PC-3 (cell line): ENCODE data around the gene DNMBP. TPM values are rescaled to one million over a fixed set of nuclear protein-coding genes. Genes with fewer than 3 reads are reported as not detected.

Experiments
- ATAC-seq: fragments of 200-7000 bp; cut with Tn5 transposase; 2 replicates; pipeline ENCODE4 v1.9.1; 2020; ENCODE audit warnings: mild to moderate bottlenecking, moderate library complexity
- BruUV-seq: library from RNA; stranded (reverse); fragments of 400-500 nt; replicated peaks from 2 replicates; lab custom pipeline; 2021; lab: Mats Ljungman, UMichigan
- CTCF ChIA-PET: fragments of 300-600 bp; sonication (Branson Sonifier 250); formaldehyde crosslinking; loops from one replicate; lab custom pipeline; 2022; ENCODE audit warnings: antibody characterized with exemption; lab: Charles Lee
- POLR2A ChIA-PET: fragments of 300-600 bp; sonication (Branson Sonifier 250); formaldehyde crosslinking; loops from one replicate; lab custom pipeline; 2022; ENCODE audit warnings: antibody characterized with exemption; ENCODE audit not compliant: unreplicated experiment; lab: Charles Lee
- DNase-seq: peaks from one replicate; pipeline ENCODE4 v3.0.0-alpha.2; 2015
- H2AFZ ChIP-seq: fragments of 300-600 bp; sonication (generic); 2 replicates; pipeline ENCODE4 v1.6.0; 2016; ENCODE audit warnings: antibody characterized with exemption, low read length
- H3F3A ChIP-seq: fragments of 300-600 bp; sonication (generic); one replicate; pipeline ENCODE4 v1.6.0; 2017; ENCODE audit warnings: antibody characterized with exemption, low read length, control low read depth, mild to moderate bottlenecking; ENCODE audit not compliant: unreplicated experiment
- H3K27ac ChIP-seq: fragments of 300-600 bp; sonication (generic); 2 replicates; pipeline ENCODE4 v1.5.1; 2016; ENCODE audit warnings: mild to moderate bottlenecking, low read length
- H3K27me3 ChIP-seq: fragments of 300-600 bp; sonication (generic); 2 replicates; pipeline ENCODE4 v1.6.1; 2016; ENCODE audit warnings: low read length, mixed read lengths
- H3K36me3 ChIP-seq: fragments of 300-600 bp; sonication (generic); 2 replicates; pipeline ENCODE4 v1.6.1; 2016; ENCODE audit warnings: low read depth, mixed run types, low read length, mixed read lengths
- H3K4me1 ChIP-seq: fragments of 300-600 bp; sonication (generic); 2 replicates; pipeline ENCODE4 v1.5.1; 2016; ENCODE audit warnings: low read length; ENCODE audit not compliant: insufficient read depth
- H3K4me2 ChIP-seq: fragments of 300-600 bp; sonication (generic); 2 replicates; pipeline ENCODE4 v1.6.0; 2016; ENCODE audit warnings: low read length
- H3K4me3 ChIP-seq: fragments of 300-600 bp; sonication (generic); 2 replicates; pipeline ENCODE4 v1.5.1; 2016; ENCODE audit warnings: mild to moderate bottlenecking, low read length, mixed read lengths
- H3K79me2 ChIP-seq: fragments of 300-600 bp; sonication (generic); 2 replicates; pipeline ENCODE4 v1.6.1; 2017; ENCODE audit warnings: low read length, mixed read lengths
- H3K9ac ChIP-seq: fragments of 300-600 bp; sonication (generic); 2 replicates; pipeline ENCODE4 v1.6.0; 2016; ENCODE audit warnings: mild to moderate bottlenecking, low read length
- H3K9me2 ChIP-seq: fragments of 300-600 bp; sonication (generic); replicated peaks from 2 replicates; pipeline ENCODE4 v1.6.1; 2016; ENCODE audit warnings: mixed run types, low read length, mixed read lengths
- H3K9me3 ChIP-seq: fragments of 300-600 bp; sonication (generic); 2 replicates; pipeline ENCODE4 v1.6.1; 2016; ENCODE audit warnings: low read length, mixed read lengths
- H4K20me1 ChIP-seq: fragments of 300-600 bp; sonication (generic); 2 replicates; pipeline ENCODE4 v1.6.1; 2016; ENCODE audit warnings: low read length, mixed read lengths
- EZH2 ChIP-seq: fragments of 300-600 bp; sonication (generic); IDR thresholded peaks from one replicate; pipeline ENCODE4 v1.6.1; 2017; ENCODE audit warnings: antibody characterized with exemption, mild to moderate bottlenecking, low read length; ENCODE audit not compliant: unreplicated experiment
- EZH2phosphoT487 ChIP-seq: fragments of 300-600 bp; sonication (generic); IDR thresholded peaks from 2 replicates; pipeline ENCODE4 v1.6.1; 2018; ENCODE audit warnings: mild to moderate bottlenecking, antibody characterized with exemption, low read length, borderline replicate concordance
- intact Hi-C: fragments of 100-400 bp; cut with micrococcal nuclease; formaldehyde crosslinking; loops from 2 replicates; pipeline ENCODE4 v1.9.0; 2023
- total RNA-seq: library from RNA; depleted of rRNA; stranded (reverse); fragments of >200 nt; gene quantifications from 2 replicates; pipeline ENCODE4 v1.2.3, GENCODE V29; 2014
- TF ChIP-seq, protein P1 (sequence below): fragments of 300-600 bp; sonication (generic); conservative IDR thresholded peaks from 2 replicates; pipeline ENCODE4 v1.5.1; 2017; ENCODE audit warnings: antibody characterized with exemption, low read depth, mild to moderate bottlenecking, low read length

The DNMBP gene
- total RNA-seq, 1 experiment from 2014 or later, result 6.2 TPM

- peaks cover 34% of the 10 kb centered on the region for H3K4me1 ChIP-seq
- DNase-seq, result no peak
- peak overlapping the region; percentile 95 for H3K27ac ChIP-seq
- peak overlapping the region; percentile 64 for H2AFZ ChIP-seq
- H3K9me2 ChIP-seq, result no peaks in the 10 kb centered on the region
- H3F3A ChIP-seq, result no peaks in the 10 kb centered on the region
- H3K4me3 ChIP-seq, result peak overlapping the region; percentile 91
- peak; percentile 45 for ATAC-seq
- POLR2A ChIA-PET, result no interaction called here
- no peaks in the 10 kb centered on the region for H3K27me3 ChIP-seq
- no peaks in the 10 kb centered on the region for H4K20me1 ChIP-seq
- peak overlapping the region; percentile 90 for H3K4me2 ChIP-seq
- H3K9ac ChIP-seq, result peak overlapping the region; percentile 85
- no peaks in the 10 kb centered on the region for H3K9me3 ChIP-seq
- BruUV-seq, result no TSS peak
- TF ChIP-seq EZH2phosphoT487, result no peak
- TF ChIP-seq, protein P1, sequence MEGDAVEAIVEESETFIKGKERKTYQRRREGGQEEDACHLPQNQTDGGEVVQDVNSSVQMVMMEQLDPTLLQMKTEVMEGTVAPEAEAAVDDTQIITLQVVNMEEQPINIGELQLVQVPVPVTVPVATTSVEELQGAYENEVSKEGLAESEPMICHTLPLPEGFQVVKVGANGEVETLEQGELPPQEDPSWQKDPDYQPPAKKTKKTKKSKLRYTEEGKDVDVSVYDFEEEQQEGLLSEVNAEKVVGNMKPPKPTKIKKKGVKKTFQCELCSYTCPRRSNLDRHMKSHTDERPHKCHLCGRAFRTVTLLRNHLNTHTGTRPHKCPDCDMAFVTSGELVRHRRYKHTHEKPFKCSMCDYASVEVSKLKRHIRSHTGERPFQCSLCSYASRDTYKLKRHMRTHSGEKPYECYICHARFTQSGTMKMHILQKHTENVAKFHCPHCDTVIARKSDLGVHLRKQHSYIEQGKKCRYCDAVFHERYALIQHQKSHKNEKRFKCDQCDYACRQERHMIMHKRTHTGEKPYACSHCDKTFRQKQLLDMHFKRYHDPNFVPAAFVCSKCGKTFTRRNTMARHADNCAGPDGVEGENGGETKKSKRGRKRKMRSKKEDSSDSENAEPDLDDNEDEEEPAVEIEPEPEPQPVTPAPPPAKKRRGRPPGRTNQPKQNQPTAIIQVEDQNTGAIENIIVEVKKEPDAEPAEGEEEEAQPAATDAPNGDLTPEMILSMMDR, result peak; percentile 33; the same call in 1 of the 2 replicates
- no peak for TF ChIP-seq EZH2
- intact Hi-C loops, result loop anchor here (2.0 to 5.0 kb wide), 2 partner anchors 33 to 42 kb away; no protein-coding TSS in a partner anchor
- H3K79me2 ChIP-seq, result peaks cover 39% of the 10 kb centered on the region
- no peaks in the 10 kb centered on the region for H3K36me3 ChIP-seq
- CTCF ChIA-PET, result interaction anchor here (0.6 to 1.8 kb wide), 4 partner anchors 25 to 164 kb away, joined by 3 to 10 read pairs (median 6); no protein-coding TSS in a partner anchor
These were observed 409 bp downstream of the DNMBP start for GRCh38 chr10:100009283-100009792.

- intact Hi-C loops, result loop anchor here (2.0 to 5.0 kb wide), 2 partner anchors 32 to 41 kb away; no protein-coding TSS in a partner anchor
- peak overlapping the region; percentile 85 for H3K9ac ChIP-seq
- DNase-seq, result peak; percentile 48
- H3F3A ChIP-seq, result no peaks in the 10 kb centered on the region
- TF ChIP-seq EZH2phosphoT487 (no peak), EZH2 (no peak)
- TF ChIP-seq, protein P1, result no peak
- H3K79me2 ChIP-seq, result peaks cover 45% of the 10 kb centered on the region
- H3K9me2 ChIP-seq, result no peaks in the 10 kb centered on the region
- no peaks in the 10 kb centered on the region for H3K9me3 ChIP-seq
- peak; percentile 27; the same call in 1 of the 2 replicates for ATAC-seq
- H3K4me3 ChIP-seq, result peak overlapping the region; percentile 91
- TSS peak; percentile 71 for BruUV-seq
- H3K27ac ChIP-seq, result peak overlapping the region; percentile 95
- H3K27me3 ChIP-seq, result no peaks in the 10 kb centered on the region
- H3K4me1 ChIP-seq, result peaks cover 36% of the 10 kb centered on the region
- POLR2A ChIA-PET, result interaction anchor here (0.5 kb wide), 1 partner anchor 233 kb away, joined by 4 read pairs; no protein-coding TSS in a partner anchor
- H3K4me2 ChIP-seq, result peak overlapping the region; percentile 90
- no peaks in the 10 kb centered on the region for H4K20me1 ChIP-seq
- H2AFZ ChIP-seq, result peak overlapping the region; percentile 64; the same call in 1 of the 2 replicates
- CTCF ChIA-PET, result interaction anchor here (1.5 to 1.8 kb wide), 2 partner anchors 32 to 163 kb away, joined by 3 to 6 read pairs; no protein-coding TSS in a partner anchor
- H3K36me3 ChIP-seq, result no peaks in the 10 kb centered on the region
These were observed 952 bp downstream of the DNMBP start for GRCh38 chr10:100008708-100009282.
